GM12878 (cell line): ENCODE data around the gene NOTCH1. TPM values are rescaled to one million over a fixed set of nuclear protein-coding genes. Genes with fewer than 3 reads are reported as not detected.

Experiments used
- CBFB ChIP-seq: IDR thresholded peaks from 2 replicates; pipeline ENCODE4 v1.6.1; 2016; ENCODE audit warnings: antibody characterized with exemption, low read depth
- EGR1 ChIP-seq, 2 experiments: IDR thresholded peaks; 1 replicate in 1 of 2; 2 replicates in 1 of 2; pipeline ENCODE4 v1.6.1; 2011 to 2012; ENCODE audit warnings: low read depth in 2 of 2, low read length in 2 of 2, borderline replicate concordance in 1 of 2, mild to moderate bottlenecking in 1 of 2, moderate library complexity in 1 of 2
- IKZF1 ChIP-seq: fragments of 450-650 bp; conservative IDR thresholded peaks from 2 replicates; pipeline ENCODE4 v1.6.1; 2017; ENCODE audit warnings: antibody characterized with exemption, mild to moderate bottlenecking
- JUND ChIP-seq: IDR thresholded peaks from 2 replicates; pipeline ENCODE4 v1.6.1; 2012; ENCODE audit warnings: low read depth, mild to moderate bottlenecking, low read length, improper control_type of control experiment, moderate library complexity
- LARP7 ChIP-seq: fragments of 450-650 bp; IDR thresholded peaks from 2 replicates; pipeline ENCODE4 v1.6.1; 2017; ENCODE audit warnings: mild to moderate bottlenecking
- MEF2B ChIP-seq: fragments of 450-650 bp; IDR thresholded peaks from 2 replicates; pipeline ENCODE4 v1.6.1; 2018; ENCODE audit warnings: mild to moderate bottlenecking, moderate library complexity; ENCODE audit not compliant: partially characterized antibody, poor library complexity, severe bottlenecking
- MTA3 ChIP-seq: IDR thresholded peaks from 2 replicates; pipeline ENCODE4 v1.6.1; 2012; ENCODE audit warnings: low read length, inconsistent platforms, borderline replicate concordance
- NFXL1 ChIP-seq: fragments of 450-650 bp; IDR thresholded peaks from 2 replicates; pipeline ENCODE4 v1.6.1; 2017; ENCODE audit warnings: antibody characterized with exemption, mild to moderate bottlenecking, borderline replicate concordance
- NR2F1 ChIP-seq: fragments of 450-650 bp; conservative IDR thresholded peaks from 2 replicates; pipeline ENCODE4 v1.6.1; 2017; ENCODE audit warnings: mild to moderate bottlenecking
- POLR2A ChIP-seq: IDR thresholded peaks from 2 replicates; pipeline ENCODE4 v1.6.1; 2011; ENCODE audit warnings: low read depth, mild to moderate bottlenecking, low read length
- POLR2AphosphoS5 ChIP-seq: IDR thresholded peaks from 2 replicates; pipeline ENCODE4 v1.6.1; 2011; ENCODE audit warnings: mild to moderate bottlenecking, low read length, inconsistent platforms
- RBBP5 ChIP-seq: fragments of 200-600 bp; sonication (generic); conservative IDR thresholded peaks from 2 replicates; pipeline ENCODE4 v1.6.1; 2016
- RUNX3 ChIP-seq: IDR thresholded peaks from 2 replicates; pipeline ENCODE4 v1.6.1; 2012; ENCODE audit warnings: low read length, inconsistent platforms
- ZNF217 ChIP-seq: fragments of 450-650 bp; IDR thresholded peaks from 2 replicates; pipeline ENCODE4 v1.6.1; 2017; ENCODE audit warnings: antibody characterized with exemption, mild to moderate bottlenecking
- polyA plus RNA-seq, 11 experiments: library from polyadenylated mRNA; depleted of rRNA in 4 of 11; unstranded in 6 of 11; stranded (reverse) in 5 of 11; fragments of >200 nt; fragmentation: Nextera tagmentation in 4 of 11; fragmentation: Illumina TruSeq in 1 of 11; extraction: Ambion mirVana in 4 of 11; extraction: Trizol in 1 of 11; gene quantifications; 1 replicate in 1 of 11; 2 replicates in 10 of 11; pipeline versions ENCODE4 v1.2.1 to v1.2.3, GENCODE V29; 2011 to 2016; ENCODE audit warnings: inconsistent platforms in 2 of 11, missing spikeins in 2 of 11, low read depth in 1 of 11
- total RNA-seq, 4 experiments: library from RNA; depleted of rRNA in 3 of 4; stranded (reverse); fragments of >200 nt in 3 of 4; fragmentation: Illumina TruSeq in 1 of 4; extraction: Trizol in 1 of 4; gene quantifications; 2 replicates each; pipeline versions ENCODE4 v1.2.1 to v1.2.3, GENCODE V29; 2013 to 2021
- TF ChIP-seq, protein P1 (sequence below), 3 experiments: IDR thresholded peaks in 2 of 3; conservative IDR thresholded peaks in 1 of 3; 2 replicates each; pipeline ENCODE4 v1.5.1; 2011; ENCODE audit warnings: low read depth in 3 of 3, low read length in 3 of 3, mild to moderate bottlenecking in 3 of 3, control low read depth in 2 of 3, moderate library complexity in 2 of 3, inconsistent platforms in 1 of 3, mixed read lengths in 1 of 3; ENCODE audit not compliant: control insufficient read depth in 2 of 3, insufficient read depth in 1 of 3; ENCODE audit errors: extremely low read depth in 1 of 3
- TF ChIP-seq, protein P2 (sequence below): fragments of 450-650 bp; IDR thresholded peaks from 2 replicates; pipeline ENCODE4 v1.6.1; 2016; ENCODE audit warnings: mild to moderate bottlenecking
- TF ChIP-seq, protein P3 (sequence below): fragments of 450-650 bp; conservative IDR thresholded peaks from 2 replicates; pipeline ENCODE4 v1.6.1; 2017; ENCODE audit warnings: mild to moderate bottlenecking, moderate library complexity
- TF ChIP-seq, protein P4 (sequence below): IDR thresholded peaks from 2 replicates; pipeline ENCODE4 v1.6.1; 2011; ENCODE audit warnings: borderline replicate concordance, low read depth, mild to moderate bottlenecking, moderate library complexity, low read length; ENCODE audit not compliant: insufficient read depth, poor library complexity, severe bottlenecking
- TF ChIP-seq, protein P5 (sequence below): fragments of 450-650 bp; IDR thresholded peaks from 2 replicates; pipeline ENCODE4 v1.6.1; 2017; ENCODE audit warnings: mild to moderate bottlenecking, moderate library complexity

The NOTCH1 gene
- total and polyA plus RNA-seq, 10 of the 15 experiments (the other 5 are each of a cell fraction or from before 2014, with no cell fraction given): 0.02 to 40.0 (median 3.7) TPM

DNA sequence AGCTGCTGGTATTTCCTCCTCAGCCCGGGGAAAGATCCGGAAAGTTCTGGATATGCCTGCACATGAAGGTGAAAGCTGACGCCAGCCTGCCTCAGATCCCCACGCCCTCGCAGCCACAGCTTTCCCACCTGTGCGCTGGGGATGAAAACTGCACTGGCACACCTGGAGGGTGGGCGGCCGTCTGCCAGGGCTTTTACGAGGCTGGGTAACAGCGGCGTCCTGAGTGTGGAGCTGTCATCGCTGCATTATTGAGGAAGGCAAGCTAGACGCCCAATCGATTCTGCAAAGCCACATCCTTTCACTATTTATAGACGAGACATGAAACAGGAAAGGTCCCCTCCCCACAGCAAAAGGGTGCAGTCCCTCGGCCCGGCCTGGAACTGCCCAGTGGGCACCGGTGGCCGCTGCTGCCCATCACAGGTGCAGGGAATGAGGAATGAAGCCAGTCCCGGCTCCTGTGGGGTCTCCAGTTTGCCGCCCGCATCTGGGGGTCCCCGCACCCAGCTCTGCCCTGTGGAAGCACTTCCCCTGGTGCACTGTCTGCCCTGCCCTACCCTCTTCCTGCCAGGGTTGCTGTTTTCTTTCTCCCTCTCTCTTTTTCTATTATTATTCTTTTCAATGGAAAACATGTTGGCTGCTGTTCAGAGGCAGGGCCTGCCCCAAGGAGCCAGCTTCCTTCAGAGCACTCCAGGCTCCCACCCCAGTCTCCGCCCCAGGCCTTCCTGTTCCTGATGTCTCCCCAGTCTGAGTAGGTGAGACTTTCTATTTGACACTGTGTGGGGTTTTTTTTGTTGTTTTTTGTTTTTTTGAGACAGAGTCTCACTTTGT, 7.0 kb downstream of the NOTCH1 start (continued):
- TF ChIP-seq, protein P1, sequence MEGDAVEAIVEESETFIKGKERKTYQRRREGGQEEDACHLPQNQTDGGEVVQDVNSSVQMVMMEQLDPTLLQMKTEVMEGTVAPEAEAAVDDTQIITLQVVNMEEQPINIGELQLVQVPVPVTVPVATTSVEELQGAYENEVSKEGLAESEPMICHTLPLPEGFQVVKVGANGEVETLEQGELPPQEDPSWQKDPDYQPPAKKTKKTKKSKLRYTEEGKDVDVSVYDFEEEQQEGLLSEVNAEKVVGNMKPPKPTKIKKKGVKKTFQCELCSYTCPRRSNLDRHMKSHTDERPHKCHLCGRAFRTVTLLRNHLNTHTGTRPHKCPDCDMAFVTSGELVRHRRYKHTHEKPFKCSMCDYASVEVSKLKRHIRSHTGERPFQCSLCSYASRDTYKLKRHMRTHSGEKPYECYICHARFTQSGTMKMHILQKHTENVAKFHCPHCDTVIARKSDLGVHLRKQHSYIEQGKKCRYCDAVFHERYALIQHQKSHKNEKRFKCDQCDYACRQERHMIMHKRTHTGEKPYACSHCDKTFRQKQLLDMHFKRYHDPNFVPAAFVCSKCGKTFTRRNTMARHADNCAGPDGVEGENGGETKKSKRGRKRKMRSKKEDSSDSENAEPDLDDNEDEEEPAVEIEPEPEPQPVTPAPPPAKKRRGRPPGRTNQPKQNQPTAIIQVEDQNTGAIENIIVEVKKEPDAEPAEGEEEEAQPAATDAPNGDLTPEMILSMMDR (IDR thresholded peaks at IDR 0.05 in 2 of 3, conservative IDR thresholded peaks at IDR 0.05 in 1 of 3; ENCODE audit: control insufficient read depth in 2 of 3, extremely low read depth in 1 of 3, insufficient read depth in 1 of 3, low read depth in 3 of 3, low read length in 3 of 3): no peak
- no peak for TF ChIP-seq NR2F1
- 0 out of 3 replicates have a peak, but pooled peaks of 1 of the 2 experiments have one; percentile 29 for TF ChIP-seq EGR1 (IDR thresholded peaks at IDR 0.05; ENCODE audit: borderline replicate concordance in 1 of 2, low read depth in 2 of 2, low read length in 2 of 2)
- TF ChIP-seq POLR2AphosphoS5: peak; percentile 48; the same call in 1 of the 2 replicates
- peak; percentile 63; the same call in 1 of the 2 replicates for TF ChIP-seq CBFB
- peak; percentile 78 for TF ChIP-seq RUNX3
- peak; percentile 54 for TF ChIP-seq MEF2B
- TF ChIP-seq LARP7: peak; percentile 46; the same call in 1 of the 2 replicates
- TF ChIP-seq, protein P2, sequence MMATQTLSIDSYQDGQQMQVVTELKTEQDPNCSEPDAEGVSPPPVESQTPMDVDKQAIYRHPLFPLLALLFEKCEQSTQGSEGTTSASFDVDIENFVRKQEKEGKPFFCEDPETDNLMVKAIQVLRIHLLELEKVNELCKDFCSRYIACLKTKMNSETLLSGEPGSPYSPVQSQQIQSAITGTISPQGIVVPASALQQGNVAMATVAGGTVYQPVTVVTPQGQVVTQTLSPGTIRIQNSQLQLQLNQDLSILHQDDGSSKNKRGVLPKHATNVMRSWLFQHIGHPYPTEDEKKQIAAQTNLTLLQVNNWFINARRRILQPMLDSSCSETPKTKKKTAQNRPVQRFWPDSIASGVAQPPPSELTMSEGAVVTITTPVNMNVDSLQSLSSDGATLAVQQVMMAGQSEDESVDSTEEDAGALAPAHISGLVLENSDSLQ: no peak
- TF ChIP-seq, protein P3, sequence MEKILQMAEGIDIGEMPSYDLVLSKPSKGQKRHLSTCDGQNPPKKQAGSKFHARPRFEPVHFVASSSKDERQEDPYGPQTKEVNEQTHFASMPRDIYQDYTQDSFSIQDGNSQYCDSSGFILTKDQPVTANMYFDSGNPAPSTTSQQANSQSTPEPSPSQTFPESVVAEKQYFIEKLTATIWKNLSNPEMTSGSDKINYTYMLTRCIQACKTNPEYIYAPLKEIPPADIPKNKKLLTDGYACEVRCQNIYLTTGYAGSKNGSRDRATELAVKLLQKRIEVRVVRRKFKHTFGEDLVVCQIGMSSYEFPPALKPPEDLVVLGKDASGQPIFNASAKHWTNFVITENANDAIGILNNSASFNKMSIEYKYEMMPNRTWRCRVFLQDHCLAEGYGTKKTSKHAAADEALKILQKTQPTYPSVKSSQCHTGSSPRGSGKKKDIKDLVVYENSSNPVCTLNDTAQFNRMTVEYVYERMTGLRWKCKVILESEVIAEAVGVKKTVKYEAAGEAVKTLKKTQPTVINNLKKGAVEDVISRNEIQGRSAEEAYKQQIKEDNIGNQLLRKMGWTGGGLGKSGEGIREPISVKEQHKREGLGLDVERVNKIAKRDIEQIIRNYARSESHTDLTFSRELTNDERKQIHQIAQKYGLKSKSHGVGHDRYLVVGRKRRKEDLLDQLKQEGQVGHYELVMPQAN: 0 out of 2 replicates have a peak, but pooled peaks have one; percentile 9
- no peak for TF ChIP-seq NFXL1
- 0 out of 2 replicates have a peak, but pooled peaks have one; percentile 19 for TF ChIP-seq POLR2A
- no peak for TF ChIP-seq ZNF217
- no peak for TF ChIP-seq RBBP5
- TF ChIP-seq, protein P4, sequence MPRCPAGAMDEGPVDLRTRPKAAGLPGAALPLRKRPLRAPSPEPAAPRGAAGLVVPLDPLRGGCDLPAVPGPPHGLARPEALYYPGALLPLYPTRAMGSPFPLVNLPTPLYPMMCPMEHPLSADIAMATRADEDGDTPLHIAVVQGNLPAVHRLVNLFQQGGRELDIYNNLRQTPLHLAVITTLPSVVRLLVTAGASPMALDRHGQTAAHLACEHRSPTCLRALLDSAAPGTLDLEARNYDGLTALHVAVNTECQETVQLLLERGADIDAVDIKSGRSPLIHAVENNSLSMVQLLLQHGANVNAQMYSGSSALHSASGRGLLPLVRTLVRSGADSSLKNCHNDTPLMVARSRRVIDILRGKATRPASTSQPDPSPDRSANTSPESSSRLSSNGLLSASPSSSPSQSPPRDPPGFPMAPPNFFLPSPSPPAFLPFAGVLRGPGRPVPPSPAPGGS: no peak
- no peak for TF ChIP-seq JUND
- TF ChIP-seq MTA3: no peak
- TF ChIP-seq, protein P5, sequence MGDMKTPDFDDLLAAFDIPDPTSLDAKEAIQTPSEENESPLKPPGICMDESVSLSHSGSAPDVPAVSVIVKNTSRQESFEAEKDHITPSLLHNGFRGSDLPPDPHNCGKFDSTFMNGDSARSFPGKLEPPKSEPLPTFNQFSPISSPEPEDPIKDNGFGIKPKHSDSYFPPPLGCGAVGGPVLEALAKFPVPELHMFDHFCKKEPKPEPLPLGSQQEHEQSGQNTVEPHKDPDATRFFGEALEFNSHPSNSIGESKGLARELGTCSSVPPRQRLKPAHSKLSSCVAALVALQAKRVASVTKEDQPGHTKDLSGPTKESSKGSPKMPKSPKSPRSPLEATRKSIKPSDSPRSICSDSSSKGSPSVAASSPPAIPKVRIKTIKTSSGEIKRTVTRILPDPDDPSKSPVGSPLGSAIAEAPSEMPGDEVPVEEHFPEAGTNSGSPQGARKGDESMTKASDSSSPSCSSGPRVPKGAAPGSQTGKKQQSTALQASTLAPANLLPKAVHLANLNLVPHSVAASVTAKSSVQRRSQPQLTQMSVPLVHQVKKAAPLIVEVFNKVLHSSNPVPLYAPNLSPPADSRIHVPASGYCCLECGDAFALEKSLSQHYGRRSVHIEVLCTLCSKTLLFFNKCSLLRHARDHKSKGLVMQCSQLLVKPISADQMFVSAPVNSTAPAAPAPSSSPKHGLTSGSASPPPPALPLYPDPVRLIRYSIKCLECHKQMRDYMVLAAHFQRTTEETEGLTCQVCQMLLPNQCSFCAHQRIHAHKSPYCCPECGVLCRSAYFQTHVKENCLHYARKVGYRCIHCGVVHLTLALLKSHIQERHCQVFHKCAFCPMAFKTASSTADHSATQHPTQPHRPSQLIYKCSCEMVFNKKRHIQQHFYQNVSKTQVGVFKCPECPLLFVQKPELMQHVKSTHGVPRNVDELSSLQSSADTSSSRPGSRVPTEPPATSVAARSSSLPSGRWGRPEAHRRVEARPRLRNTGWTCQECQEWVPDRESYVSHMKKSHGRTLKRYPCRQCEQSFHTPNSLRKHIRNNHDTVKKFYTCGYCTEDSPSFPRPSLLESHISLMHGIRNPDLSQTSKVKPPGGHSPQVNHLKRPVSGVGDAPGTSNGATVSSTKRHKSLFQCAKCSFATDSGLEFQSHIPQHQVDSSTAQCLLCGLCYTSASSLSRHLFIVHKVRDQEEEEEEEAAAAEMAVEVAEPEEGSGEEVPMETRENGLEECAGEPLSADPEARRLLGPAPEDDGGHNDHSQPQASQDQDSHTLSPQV: no peak
- TF ChIP-seq IKZF1: peak; percentile 63
